ENCODE measurements around the gene REV1.
"Not testable (repeated sequence)": the region's sequence is repeated elsewhere in the genome, so short reads cannot be mapped to it uniquely, and the experiment has no call there.

REV1 gene

DNA sequence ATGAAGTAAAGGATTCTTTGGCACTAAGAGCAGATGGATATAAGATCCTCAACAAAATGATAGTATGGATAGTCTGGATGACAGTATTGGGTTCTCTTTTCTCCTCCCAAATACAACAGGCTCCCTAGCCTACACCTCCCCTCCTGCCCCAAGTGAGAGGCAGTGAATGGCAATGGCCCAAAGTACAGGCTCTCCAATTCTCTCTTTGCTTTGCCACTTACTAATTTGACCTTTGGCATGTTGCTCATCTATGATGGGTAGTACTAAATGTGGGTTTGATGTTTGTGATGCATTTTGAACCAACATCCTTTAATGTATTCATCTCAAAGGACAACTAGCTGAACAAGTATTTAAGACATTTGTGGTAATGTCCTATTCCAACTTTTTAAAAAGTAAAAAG, 86.7 kb downstream of the REV1 start:
- no peak for DNase-seq (ENCODE audit: low spot score)

DNA sequence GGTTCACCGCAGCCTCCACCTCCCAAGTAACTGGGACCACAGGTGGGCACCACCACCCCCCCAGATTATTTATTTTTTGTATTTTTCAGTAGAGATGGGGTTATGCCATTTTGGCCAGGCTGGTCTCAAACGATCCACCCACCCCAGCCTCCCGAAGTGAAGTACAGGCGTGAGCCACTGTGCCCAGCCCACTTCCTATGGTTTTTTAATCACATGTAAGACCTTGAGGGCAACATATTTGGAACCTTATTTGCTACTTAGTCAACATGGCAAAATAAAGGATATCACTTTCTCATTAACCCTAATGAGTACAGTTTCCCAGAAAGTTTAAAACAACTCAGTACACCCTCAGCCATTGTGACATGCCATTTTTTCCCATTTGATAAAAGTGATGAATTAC, 88.0 kb downstream of the REV1 start:
- DNase-seq (ENCODE audit: low spot score) = no peak

GRCh38 chr2:99399795-99400194, 90.0 kb downstream of the REV1 start:
- no peak for DNase-seq (ENCODE audit: low spot score)

DNA sequence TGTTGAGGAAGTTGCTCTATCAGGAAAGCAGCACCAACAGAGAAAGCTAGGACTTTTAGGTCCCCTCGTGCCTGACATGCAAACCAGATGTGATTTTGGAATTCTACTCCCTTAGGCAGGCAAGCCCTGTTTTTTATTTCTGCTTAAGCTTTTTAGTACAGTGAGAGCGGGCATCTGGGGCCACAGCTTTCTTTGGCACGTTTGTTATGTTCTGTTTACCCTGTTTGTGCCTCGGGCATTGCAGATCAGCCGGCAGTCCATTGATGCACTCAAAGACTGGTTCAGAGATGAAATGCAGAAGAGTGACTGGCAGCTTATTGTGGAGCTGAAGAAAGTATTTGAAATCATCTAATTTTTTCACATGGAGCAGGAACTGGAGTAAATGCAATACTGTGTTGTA, 90.8 kb downstream of the REV1 start:
- DNase-seq (ENCODE audit: low spot score) = no peak

- DNase-seq (ENCODE audit: low spot score) = no peak
These were observed 91.5 kb downstream of the REV1 start for GRCh38 chr2:99398303-99398702.

DNA sequence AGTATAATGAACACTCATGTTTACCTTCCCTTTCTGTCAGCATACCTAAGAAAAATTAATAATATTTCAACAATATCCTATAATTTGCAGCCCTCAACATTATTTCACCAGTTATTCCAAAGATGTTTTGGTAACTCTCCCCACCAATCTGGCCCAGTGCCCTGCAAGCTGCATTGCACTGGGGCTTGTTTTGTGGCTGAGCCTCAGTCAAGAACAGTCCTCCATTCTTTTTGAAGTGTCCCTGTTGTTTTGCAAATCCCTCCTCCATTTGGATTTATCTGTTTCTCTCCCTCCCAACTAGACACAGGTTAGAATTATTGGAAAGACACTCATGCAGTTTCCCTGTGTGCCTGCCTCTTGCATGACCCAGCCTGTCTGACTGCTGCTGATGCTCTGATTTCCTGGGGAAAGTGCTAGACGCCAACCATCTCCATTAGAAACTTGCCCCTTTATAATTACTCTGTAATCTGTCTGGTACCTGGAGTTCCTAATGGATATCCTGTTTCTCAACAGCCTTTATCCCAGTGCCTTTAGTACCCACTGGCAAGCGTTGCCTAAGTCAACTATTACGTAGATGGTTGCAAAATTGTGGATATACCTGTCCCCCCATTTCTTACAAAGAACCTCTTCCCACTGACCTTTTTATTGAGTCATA, 92.4 kb downstream of the REV1 start:
- no peak for DNase-seq (ENCODE audit: low spot score)

DNA sequence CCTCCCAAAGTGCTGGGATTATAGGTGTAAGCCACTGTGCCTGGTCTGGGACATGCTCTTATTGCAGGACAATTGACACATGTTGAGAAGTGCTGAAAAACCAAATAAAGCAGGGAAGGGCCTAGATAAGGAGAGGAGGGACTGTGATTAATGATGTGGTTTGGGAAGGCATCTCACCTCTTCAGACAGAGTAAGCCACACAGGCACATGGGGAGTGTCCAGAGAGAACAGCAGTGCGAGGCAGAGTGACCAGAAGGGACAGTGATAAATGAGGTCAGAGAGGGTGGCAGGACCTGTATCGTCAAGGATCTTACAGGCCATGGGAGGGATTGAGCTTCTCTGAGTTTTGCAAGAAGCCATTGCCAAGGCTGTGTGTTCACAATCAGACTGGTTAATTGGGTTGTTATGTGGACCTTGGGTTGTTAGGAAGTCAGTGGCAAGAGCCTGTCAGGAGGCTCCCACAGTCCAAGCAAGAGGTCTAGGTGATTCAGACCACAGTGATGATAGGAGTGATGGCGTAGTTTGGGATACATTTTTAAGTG, 94.2 kb downstream of the REV1 start:
- DNase-seq (ENCODE audit: low spot score) = no peak

DNA sequence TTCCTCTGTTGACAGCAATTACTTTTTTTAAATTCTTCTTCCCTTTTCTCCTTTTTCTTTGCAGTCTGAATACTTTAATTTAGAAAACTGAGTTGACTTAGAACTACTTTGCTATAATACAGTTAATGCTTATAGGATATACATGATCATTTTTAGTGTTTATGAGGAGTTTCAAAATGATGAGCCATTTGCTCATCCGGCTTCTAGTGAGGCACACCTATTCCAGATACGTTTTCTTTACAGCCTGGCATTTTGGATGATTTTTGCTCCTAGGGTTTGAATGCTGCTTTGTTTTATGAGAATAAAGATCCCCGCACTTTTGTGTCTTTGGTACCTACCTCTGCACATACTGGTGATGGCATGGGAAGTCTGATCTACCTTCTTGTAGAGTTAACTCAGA, 99.9 kb downstream of the REV1 start:
- no peak for DNase-seq (ENCODE audit: low spot score)

DNA sequence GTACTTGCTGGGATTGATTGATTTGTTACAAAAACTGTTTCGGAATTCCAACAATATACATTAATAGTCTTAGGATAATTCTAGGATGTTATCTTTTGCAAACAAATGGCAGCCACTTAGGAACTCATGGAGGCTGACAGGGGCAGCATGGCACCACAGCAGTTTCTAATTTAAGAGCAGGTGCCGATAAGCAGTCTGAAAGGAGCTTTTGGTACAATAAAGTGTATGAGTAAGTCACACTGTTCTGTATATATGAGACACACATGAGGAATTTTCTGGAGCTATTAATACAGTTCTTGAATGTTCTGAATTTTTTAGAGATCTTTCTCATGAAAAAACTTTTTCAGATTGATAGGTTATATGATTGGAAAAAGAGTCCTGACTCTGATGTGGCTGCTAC, 100.4 kb downstream of the REV1 start:
- no peak for DNase-seq (ENCODE audit: low spot score)

GRCh38 chr2:99388892-99389291, 100.9 kb downstream of the REV1 start:
- no peak for DNase-seq (ENCODE audit: low spot score)

DNA sequence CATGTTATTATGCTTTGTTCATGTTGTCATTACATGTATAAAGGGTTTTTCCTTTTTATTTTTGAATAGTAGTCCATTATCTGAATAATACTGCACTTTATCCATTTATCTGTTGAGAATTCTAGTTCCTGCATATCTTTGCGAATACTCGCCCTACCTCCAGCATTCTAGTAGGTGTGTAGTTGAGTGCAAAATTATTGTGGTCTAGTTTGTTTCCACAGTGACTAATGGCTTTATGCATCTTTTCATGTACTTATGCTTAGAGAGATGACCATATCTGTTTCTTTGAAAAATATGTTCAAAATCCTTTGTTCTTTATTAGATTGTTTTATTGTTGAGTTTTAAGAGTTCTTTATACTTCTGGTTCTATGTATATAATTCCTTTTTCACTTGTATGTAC, 103.8 kb downstream of the REV1 start:
- DNase-seq (ENCODE audit: low spot score) = no peak

GRCh38 chr2:99382143-99382542, 107.7 kb downstream of the REV1 start:
- no peak for DNase-seq (ENCODE audit: low spot score)

GRCh38 chr2:99380376-99381010, 109.3 kb downstream of the REV1 start:
- no peak for DNase-seq (ENCODE audit: low spot score)

DNA sequence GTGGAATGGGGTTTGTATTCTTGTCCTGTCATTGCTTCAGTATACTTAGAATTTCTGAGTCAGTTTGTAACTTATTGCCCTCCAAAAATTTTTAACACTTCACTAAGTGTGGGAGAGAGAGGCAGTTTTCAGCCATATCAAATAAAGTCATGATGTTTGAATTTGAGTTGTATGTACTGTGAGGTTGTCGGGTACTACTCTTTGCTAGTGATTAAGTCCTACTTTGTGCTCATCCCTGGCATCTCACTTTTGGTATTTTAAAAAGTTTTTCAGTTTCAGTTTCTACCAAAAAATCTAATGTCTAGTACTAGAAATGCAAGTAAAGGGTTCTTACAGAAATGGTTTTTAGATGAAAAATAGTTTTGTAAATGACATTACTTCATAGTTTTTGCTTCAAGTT, 111.9 kb downstream of the REV1 start:
- DNase-seq (ENCODE audit: low spot score) = no peak

- no peak for DNase-seq (ENCODE audit: low spot score)
These were observed 113.5 kb downstream of the REV1 start for GRCh38 chr2:99376254-99376864.

DNA sequence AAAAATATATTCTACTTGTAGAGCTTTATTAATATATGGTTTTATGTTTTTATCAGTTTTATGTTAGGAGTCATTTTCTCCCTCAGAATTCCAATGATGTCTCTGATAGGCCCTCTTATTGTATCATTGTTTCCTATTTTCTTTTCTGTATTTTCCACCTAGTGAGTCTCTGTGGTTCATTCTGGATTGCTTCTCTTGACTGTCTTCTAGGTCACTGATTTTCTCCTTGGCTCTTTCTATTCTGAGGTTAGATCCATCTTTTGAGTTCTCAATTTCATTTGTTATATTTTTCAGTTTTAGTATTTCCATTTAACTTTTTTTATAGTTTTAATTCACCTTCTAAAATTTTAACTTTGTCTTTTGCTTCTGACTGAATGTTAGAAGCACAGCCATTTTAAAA, 115.1 kb downstream of the REV1 start:
- DNase-seq (ENCODE audit: low spot score) = no peak

DNA sequence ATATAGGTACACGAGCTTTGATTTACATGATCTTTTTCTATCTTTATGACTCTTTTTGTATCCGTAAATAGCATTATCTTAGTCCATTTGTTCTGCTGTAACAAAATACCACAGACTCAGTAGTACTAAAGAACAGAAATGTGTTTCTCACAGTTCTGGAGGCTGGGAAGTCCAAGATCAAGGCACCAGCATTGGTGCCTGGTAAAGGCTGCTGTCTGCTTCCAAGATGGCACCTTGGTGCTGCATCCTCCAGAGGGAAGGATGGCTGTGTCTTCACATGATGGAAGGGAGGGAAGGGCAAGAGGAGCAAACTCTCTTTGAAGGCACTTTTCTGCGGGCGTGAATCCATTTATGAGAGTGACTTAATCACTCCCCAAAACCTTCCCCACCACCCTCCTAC, 116.7 kb downstream of the REV1 start:
- DNase-seq (ENCODE audit: low spot score) = no peak

GRCh38 chr2:99368854-99369253, 121.0 kb downstream of the REV1 start:
- not testable (repeated sequence) for DNase-seq (ENCODE audit: low spot score)

GRCh38 chr2:99365661-99366060, 124.2 kb downstream of the REV1 start:
- DNase-seq (ENCODE audit: low spot score) = no peak

GRCh38 chr2:99356853-99357252, 133.0 kb downstream of the REV1 start:
- no peak for DNase-seq (ENCODE audit: low spot score)

DNA sequence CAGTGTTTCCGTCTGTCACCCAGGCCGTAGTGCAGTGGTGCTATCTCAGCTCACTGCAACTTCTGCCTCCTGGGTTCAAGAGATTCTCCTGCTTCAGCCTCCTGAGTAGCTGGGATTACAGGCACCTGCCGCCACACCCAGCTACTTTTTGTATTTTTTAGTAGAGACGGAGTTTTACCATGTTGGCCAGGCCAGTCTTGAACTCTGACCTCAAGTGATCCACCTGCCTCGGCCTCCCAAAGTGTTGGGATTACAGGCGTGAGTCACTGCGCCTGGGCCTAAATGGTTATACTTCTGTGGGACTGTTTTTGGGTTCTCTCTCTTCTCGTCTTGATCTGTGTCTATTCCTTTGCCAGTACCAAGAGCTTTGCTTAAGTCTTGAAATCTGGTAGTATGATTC, 135.0 kb downstream of the REV1 start:
- DNase-seq (ENCODE audit: low spot score) = not testable (repeated sequence)

GRCh38 chr2:99354070-99354469, 135.7 kb downstream of the REV1 start:
- no peak for DNase-seq (ENCODE audit: low spot score)
